Measurements from ENCODE around the gene MAGEA9.
"Not testable (repeated sequence)": the region's sequence is repeated elsewhere in the genome, so short reads cannot be mapped to it uniquely, and the experiment has no call there.

Gene MAGEA9

GRCh38 chrX:149781727-149782126 is at the start of gene MAGEA9:
MAGEA9 (plus strand) TSS chrX:149781930; CDS start chrX:149786211, 4,281 bp downstream.
- DNase-seq (ENCODE audit: low read depth), result not testable (repeated sequence)

GRCh38 chrX:149742269-149742668 is 39.5 kb upstream of the MAGEA9 start:
- DNase-seq (ENCODE audit: low read depth), result not testable (repeated sequence)

- not testable (repeated sequence) for DNase-seq (ENCODE audit: low read depth)
These were observed 35.2 kb upstream of the MAGEA9 start for GRCh38 chrX:149746390-149747007.

GRCh38 chrX:149757206-149758067 is 24.3 kb upstream of the MAGEA9 start:
- no peak for DNase-seq (ENCODE audit: low read depth)

- no peak for DNase-seq (ENCODE audit: low read depth)
These were observed 23.5 kb upstream of the MAGEA9 start for GRCh38 chrX:149758068-149758714.

- not testable (repeated sequence) for DNase-seq (ENCODE audit: low read depth)
These were observed 23.0 kb upstream of the MAGEA9 start for GRCh38 chrX:149758715-149759078.

GRCh38 chrX:149759824-149760223 is 21.9 kb upstream of the MAGEA9 start:
- no peak for DNase-seq (ENCODE audit: low read depth)

GRCh38 chrX:149760965-149761364 is 20.8 kb upstream of the MAGEA9 start:
- DNase-seq (ENCODE audit: low read depth), result no peak

GRCh38 chrX:149761858-149762674 is 19.7 kb upstream of the MAGEA9 start:
- DNase-seq (ENCODE audit: low read depth), result not testable (repeated sequence)

GRCh38 chrX:149762696-149763614 is 18.8 kb upstream of the MAGEA9 start:
- no peak for DNase-seq (ENCODE audit: low read depth)

- not testable (repeated sequence) for DNase-seq (ENCODE audit: low read depth)
These were observed 11.4 kb upstream of the MAGEA9 start for GRCh38 chrX:149770344-149770743.

GRCh38 chrX:149773026-149773425 is 8.7 kb upstream of the MAGEA9 start:
- not testable (repeated sequence) for DNase-seq (ENCODE audit: low read depth)

GRCh38 chrX:149773768-149774167 is 8.0 kb upstream of the MAGEA9 start, which contains the start of gene HSFX1:
HSFX1 (plus strand) TSS chrX:149774068; CDS start chrX:149774682, 614 bp downstream.
- DNase-seq (ENCODE audit: low read depth), result not testable (repeated sequence)

GRCh38 chrX:149777999-149778398 is 3.7 kb upstream of the MAGEA9 start:
- not testable (repeated sequence) for DNase-seq (ENCODE audit: low read depth)

GRCh38 chrX:149795531-149795930 is 13.8 kb downstream of the MAGEA9 start:
- not testable (repeated sequence) for DNase-seq (ENCODE audit: low read depth)

- no peak for DNase-seq (ENCODE audit: low read depth)
These were observed 17.5 kb downstream of the MAGEA9 start for GRCh38 chrX:149799095-149799714.

GRCh38 chrX:149799938-149800337 is 18.2 kb downstream of the MAGEA9 start:
- DNase-seq (ENCODE audit: low read depth), result no peak

GRCh38 chrX:149803458-149804062 is 21.8 kb downstream of the MAGEA9 start:
- DNase-seq (ENCODE audit: low read depth), result no peak

- no peak for DNase-seq (ENCODE audit: low read depth)
These were observed 22.4 kb downstream of the MAGEA9 start for GRCh38 chrX:149804102-149804501.
